Psoas muscle (tissue), 8 donors: ENCODE results near the gene GNG7. TPM values are rescaled to one million over a fixed set of nuclear protein-coding genes. Genes with fewer than 3 reads are reported as not detected.

ENCODE experiments used
- ATAC-seq, 4 donors: fragments of 200-7000 bp; cut with Tn5 transposase; one replicate each; pipeline ENCODE4 v1.9.1; 2020; ENCODE audit warnings: moderate library complexity in 3 of 4, mild to moderate bottlenecking in 2 of 4
- DNase-seq, 2 donors: peaks; one replicate each; pipeline ENCODE4 v3.0.0-alpha.2; 2020
- H3K27ac ChIP-seq: fragments of 200-600 bp; one replicate; pipeline ENCODE4 v1.8.0; 2022
- H3K27me3 ChIP-seq, 3 donors: fragments of 200-600 bp in 1 of 3; one replicate each; pipeline versions ENCODE4 v1.6.1 to v1.8.0; 2013 to 2022; ENCODE audit warnings: low read length in 2 of 3, mild to moderate bottlenecking in 2 of 3, moderate library complexity in 1 of 3; ENCODE audit not compliant: insufficient read depth in 3 of 3
- H3K36me3 ChIP-seq, 2 donors: fragments of 200-600 bp in 1 of 2; one replicate each; pipeline versions ENCODE4 v1.6.1 to v1.8.0; 2013 to 2022; ENCODE audit warnings: low read depth in 1 of 2, mild to moderate bottlenecking in 1 of 2, moderate library complexity in 1 of 2; ENCODE audit not compliant: insufficient read depth in 1 of 2
- H3K4me1 ChIP-seq: fragments of 200-600 bp; one replicate; pipeline ENCODE4 v1.8.0; 2022
- H3K4me3 ChIP-seq: fragments of 200-600 bp; one replicate; pipeline ENCODE4 v1.8.0; 2022; ENCODE audit warnings: mild to moderate bottlenecking
- H3K9me3 ChIP-seq: fragments of 200-600 bp; one replicate; pipeline ENCODE4 v1.8.0; 2022
- CTCF ChIP-seq: fragments of 200-600 bp; IDR thresholded peaks from one replicate; pipeline ENCODE4 v1.8.0; 2022; ENCODE audit warnings: antibody characterized with exemption
- WGBS, 3 donors: extraction: QIAGEN DNeasy Blood & Tissue Kit; methylation state at CpG; one replicate each; pipeline versions ENCODE4 v1.1.6 to v1.1.7; 2013; 5-methylcytosine and 5-hydroxymethylcytosine counted together
- intact Hi-C, 2 donors: fragments of 100-400 bp; cut with DNase I; formaldehyde crosslinking; loops; one replicate each; pipeline versions ENCODE4 v1.11.0 to v1.14.2; 2022
- polyA plus RNA-seq, 3 donors: library from polyadenylated mRNA; stranded (reverse); fragments of 200-250 nt; gene quantifications; one replicate each; pipeline ENCODE4 v1.2.3, GENCODE V29; 2013
- total RNA-seq, 4 donors: library from RNA; stranded (reverse); fragmentation: NEBNext Ultra II Directional in 2 of 4; extraction: Animal tissue kit (Norgen Biotek cat#: 25700) in 2 of 4; gene quantifications; one replicate each; pipeline versions ENCODE4 v1.2.1 to v1.2.4, GENCODE V29; 2021 to 2023
- donor health status: healthy with polysubstance abuse.
- donor health status: DM: no; HTN: no; CAD: no; lungs with moderate emphysema.
- donor health status: Bipolar disorder and iron deficiency.
- donor health status: healthy.
- donor health status: DM: yes; HTN: yes; CAD: no.
- donor health status: DM: no; HTN: no; CAD: no.
- donor health status: DM: no; HTN: no; CAD: no.
- donor health status: DM: yes; HTN: yes; CAD: no.

Gene GNG7
- total and polyA plus RNA-seq, 7 donors, result 0.48 to 5.4 (median 1.2) TPM

GRCh38 chr19:2650515-2650914, 52.0 kb downstream of the GNG7 start:
- H3K27ac ChIP-seq, result no peak overlapping the region
- no peaks in the 10 kb centered on the region for H3K4me1 ChIP-seq
- DNase-seq, result no peak
- WGBS, 3 donors, result 43 to 55% (median 44%) methylated on average over 21 of the region's 21 CpGs
- peak in 1 of 4 donors; percentile 44 for ATAC-seq
- no peaks in the 10 kb centered on the region for H3K27me3 ChIP-seq
- H3K36me3 ChIP-seq, result no peaks in the 10 kb centered on the region
- intact Hi-C loops, result loop anchor here in 1 of 2 donors (2.0 kb wide), 1 partner anchor 98 kb away; no protein-coding TSS in a partner anchor
- no peak for TF ChIP-seq CTCF
- no peak overlapping the region for H3K4me3 ChIP-seq
- H3K9me3 ChIP-seq, result no peaks in the 10 kb centered on the region

GRCh38 chr19:2648528-2648937, 54.0 kb downstream of the GNG7 start:
- no peak overlapping the region for H3K27ac ChIP-seq
- DNase-seq (peak; percentile 73 to 78), ATAC-seq (peak; percentile 82 to 94 (median 90))
- TF ChIP-seq CTCF, result peak; percentile 71
- no peaks in the 10 kb centered on the region for H3K9me3 ChIP-seq
- no peaks in the 10 kb centered on the region for H3K36me3 ChIP-seq
- H3K4me1 ChIP-seq, result no peaks in the 10 kb centered on the region
- intact Hi-C loops, result loop anchor here in 1 of 2 donors (5.0 kb wide), 1 partner anchor 104 kb away; no protein-coding TSS in a partner anchor
- no peak overlapping the region for H3K4me3 ChIP-seq
- no peaks in the 10 kb centered on the region for H3K27me3 ChIP-seq
- 45 to 62% (median 49%) methylated on average over 4 of the region's 4 CpGs for WGBS, 3 donors

- no peak for DNase-seq
- Histone ChIP-seq H3K27ac (no peak overlapping the region), H3K27me3 (peaks cover 0 to under 1% (median 0%) of the 10 kb centered on the region in 3 donors), H3K36me3 (no peaks in the 10 kb centered on the region), H3K4me1 (no peaks in the 10 kb centered on the region), H3K4me3 (no peak overlapping the region), H3K9me3 (no peaks in the 10 kb centered on the region)
- ATAC-seq, result peak in 1 of 4 donors; percentile 23
- intact Hi-C loops, result loop anchor here in 1 of 2 donors (5.0 kb wide), 1 partner anchor 104 kb away; no protein-coding TSS in a partner anchor
- TF ChIP-seq CTCF, result no peak
- WGBS, 3 donors, result 73 to 77% (median 76%) methylated on average over 5 of the region's 5 CpGs
These were observed 54.4 kb downstream of the GNG7 start for GRCh38 chr19:2648099-2648498.

GRCh38 chr19:2646866-2647535, 55.5 kb downstream of the GNG7 start:
- intact Hi-C loops, result loop anchor here in 1 of 2 donors (5.0 kb wide), 1 partner anchor 105 kb away; no protein-coding TSS in a partner anchor
- 79 to 82% (median 82%) methylated on average over 20 of the region's 20 CpGs for WGBS, 3 donors

More at GRCh38 chr19:2646866-2647535, 55.5 kb downstream of the GNG7 start:
- Histone ChIP-seq H3K27me3 (peaks cover 0 to 2% (median 0%) of the 10 kb centered on the region in 3 donors), H3K9me3 (no peaks in the 10 kb centered on the region), H3K4me3 (no peak overlapping the region), H3K36me3 (no peaks in the 10 kb centered on the region), H3K27ac (no peak overlapping the region), H3K4me1 (no peaks in the 10 kb centered on the region)
- ATAC-seq, result no peak
- no peak for DNase-seq
- no peak for TF ChIP-seq CTCF
